K562 (cell line): ENCODE measurements around the gene GLYAT. TPM values are rescaled to one million over a fixed set of nuclear protein-coding genes. Genes with fewer than 3 reads are reported as not detected.

Source experiments
- CBX2 ChIP-seq: fragments of 200-600 bp; sonication (generic); IDR thresholded peaks from one replicate; pipeline ENCODE4 v1.6.1; 2012; ENCODE audit warnings: mild to moderate bottlenecking, low read length, inconsistent platforms; ENCODE audit not compliant: insufficient read depth, poor library complexity, severe bottlenecking
- CREB1 ChIP-seq, 2 experiments: sonication (generic) in 1 of 2; formaldehyde crosslinking in 1 of 2; IDR thresholded peaks; 2 replicates each; pipeline versions ENCODE4 v1.6.1 to v1.8.0; 2012 to 2022; ENCODE audit warnings: inconsistent platforms in 1 of 2, mild to moderate bottlenecking in 1 of 2, missing genetic modification reagents in 1 of 2, moderate library complexity in 1 of 2
- JUNB ChIP-seq: fragments of 450-650 bp; formaldehyde crosslinking; conservative IDR thresholded peaks from 2 replicates; pipeline ENCODE4 v1.4.0; 2020; ENCODE audit warnings: mild to moderate bottlenecking
- LARP7 ChIP-seq: fragments of 450-650 bp; IDR thresholded peaks from 2 replicates; pipeline ENCODE4 v1.6.1; 2016
- MTA3 ChIP-seq: fragments of 450-650 bp; formaldehyde crosslinking; IDR thresholded peaks from 2 replicates; pipeline ENCODE4 v1.6.1; 2017; ENCODE audit warnings: mild to moderate bottlenecking, borderline replicate concordance
- NFXL1 ChIP-seq: fragments of 450-650 bp; formaldehyde crosslinking; IDR thresholded peaks from 2 replicates; pipeline ENCODE4 v1.4.0; 2021; ENCODE audit warnings: mild to moderate bottlenecking
- POLR2AphosphoS5 ChIP-seq: IDR thresholded peaks from 2 replicates; pipeline ENCODE4 v1.6.1; 2011; ENCODE audit warnings: mild to moderate bottlenecking, low read depth, low read length, moderate library complexity; ENCODE audit not compliant: control insufficient read depth, insufficient read depth
- SIRT6 ChIP-seq: IDR thresholded peaks from one replicate; pipeline ENCODE4 v1.6.1; 2012; ENCODE audit warnings: low read depth, mild to moderate bottlenecking, control low read depth, inconsistent platforms, low read length, moderate library complexity
- SREBF1 ChIP-seq: fragments of 150-350 bp; IDR thresholded peaks from 2 replicates; pipeline ENCODE4 v1.6.1; 2014; ENCODE audit warnings: antibody characterized with exemption, low read depth, low read length, borderline replicate concordance
- STAT5A ChIP-seq: IDR thresholded peaks from 2 replicates; pipeline ENCODE4 v1.6.1; 2012; ENCODE audit warnings: low read length, inconsistent platforms, borderline replicate concordance
- TAF7 ChIP-seq: fragments of 450-650 bp; IDR thresholded peaks from 2 replicates; pipeline ENCODE4 v1.6.1; 2016; ENCODE audit warnings: missing genetic modification characterization, missing compliant biosample characterization
- WHSC1 ChIP-seq: IDR thresholded peaks from one replicate; pipeline ENCODE4 v1.6.1; 2012; ENCODE audit warnings: low read length, control low read depth, inconsistent platforms
- ZC3H11A ChIP-seq: IDR thresholded peaks from 2 replicates; pipeline ENCODE4 v1.6.1; 2012; ENCODE audit warnings: low read depth, low read length, improper control_type of control experiment
- ZC3H4 ChIP-seq: sonication (generic); formaldehyde crosslinking; IDR thresholded peaks from 2 replicates; pipeline ENCODE4 v1.9.0; 2021; ENCODE audit warnings: missing genetic modification reagents, borderline replicate concordance
- ZNF197 ChIP-seq: fragments of 200-800 bp; sonication (Bioruptor generic); IDR thresholded peaks from 2 replicates; pipeline ENCODE4 v1.6.1; 2016; ENCODE audit warnings: low read depth, missing genetic modification characterization, missing compliant biosample characterization
- polyA plus RNA-seq, 8 experiments: library from polyadenylated mRNA; depleted of rRNA in 4 of 8; stranded (reverse) in 5 of 8; unstranded in 3 of 8; fragments of >200 nt; fragmentation: Nextera tagmentation in 2 of 8; fragmentation: Illumina TruSeq in 1 of 8; extraction: Ambion mirVana in 2 of 8; extraction: Trizol in 1 of 8; gene quantifications; 2 replicates each; pipeline versions ENCODE4 v1.2.1 to v1.2.3, GENCODE V29; 2011 to 2014; ENCODE audit warnings: inconsistent platforms in 1 of 8, missing spikeins in 1 of 8
- total RNA-seq, 7 experiments: library from RNA; depleted of rRNA in 6 of 7; stranded (reverse); fragments of >200 nt in 6 of 7; fragmentation: Illumina TruSeq in 2 of 7; extraction: Trizol in 2 of 7; gene quantifications; 2 replicates each; pipeline versions ENCODE4 v1.2.1 to v1.2.3, GENCODE V29; 2011 to 2021; ENCODE audit warnings: low replicate concordance in 1 of 7
- TF ChIP-seq, protein P1 (sequence below): sonication (generic); formaldehyde crosslinking; IDR thresholded peaks from 2 replicates; pipeline ENCODE4 v1.8.0; 2023; ENCODE audit warnings: mild to moderate bottlenecking, missing genetic modification reagents
- TF ChIP-seq, protein P2 (sequence below): sonication (generic); formaldehyde crosslinking; IDR thresholded peaks from 2 replicates; pipeline ENCODE4 v1.9.0; 2022; ENCODE audit warnings: mild to moderate bottlenecking, missing genetic modification reagents
- TF ChIP-seq, protein P3 (sequence below): sonication (generic); formaldehyde crosslinking; IDR thresholded peaks from 2 replicates; pipeline ENCODE4 v1.8.1; 2023; ENCODE audit warnings: missing genetic modification reagents, mild to moderate bottlenecking, borderline replicate concordance
- TF ChIP-seq, protein P4 (sequence below): IDR thresholded peaks from 2 replicates; pipeline ENCODE4 v1.6.1; 2014; ENCODE audit warnings: antibody characterized with exemption

GLYAT gene
- total and polyA plus RNA-seq, 9 of the 15 experiments (the other 6 are each of a cell fraction or from before 2014, with no cell fraction given), result not detected

DNA sequence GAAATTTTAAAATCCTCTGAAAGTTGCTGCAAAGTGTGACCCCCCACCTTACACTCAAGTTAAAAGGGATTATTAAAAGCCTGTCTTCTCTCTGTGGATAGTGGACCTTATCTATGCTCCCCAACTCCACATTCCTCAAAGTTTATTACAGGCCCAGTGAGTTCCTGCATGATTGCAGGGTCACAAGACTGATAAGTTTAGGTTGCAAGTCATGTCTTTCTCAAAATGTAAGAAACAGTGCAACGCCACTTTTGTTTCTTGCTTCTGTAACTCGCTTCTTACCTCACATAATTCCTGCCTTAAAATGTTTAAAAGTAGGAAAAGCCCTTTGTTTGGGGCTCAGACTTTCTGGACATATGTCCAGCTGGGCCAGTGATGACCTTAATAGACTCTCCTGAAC lies 38.4 kb upstream of the GLYAT start (continued):
- TF ChIP-seq, protein P1, sequence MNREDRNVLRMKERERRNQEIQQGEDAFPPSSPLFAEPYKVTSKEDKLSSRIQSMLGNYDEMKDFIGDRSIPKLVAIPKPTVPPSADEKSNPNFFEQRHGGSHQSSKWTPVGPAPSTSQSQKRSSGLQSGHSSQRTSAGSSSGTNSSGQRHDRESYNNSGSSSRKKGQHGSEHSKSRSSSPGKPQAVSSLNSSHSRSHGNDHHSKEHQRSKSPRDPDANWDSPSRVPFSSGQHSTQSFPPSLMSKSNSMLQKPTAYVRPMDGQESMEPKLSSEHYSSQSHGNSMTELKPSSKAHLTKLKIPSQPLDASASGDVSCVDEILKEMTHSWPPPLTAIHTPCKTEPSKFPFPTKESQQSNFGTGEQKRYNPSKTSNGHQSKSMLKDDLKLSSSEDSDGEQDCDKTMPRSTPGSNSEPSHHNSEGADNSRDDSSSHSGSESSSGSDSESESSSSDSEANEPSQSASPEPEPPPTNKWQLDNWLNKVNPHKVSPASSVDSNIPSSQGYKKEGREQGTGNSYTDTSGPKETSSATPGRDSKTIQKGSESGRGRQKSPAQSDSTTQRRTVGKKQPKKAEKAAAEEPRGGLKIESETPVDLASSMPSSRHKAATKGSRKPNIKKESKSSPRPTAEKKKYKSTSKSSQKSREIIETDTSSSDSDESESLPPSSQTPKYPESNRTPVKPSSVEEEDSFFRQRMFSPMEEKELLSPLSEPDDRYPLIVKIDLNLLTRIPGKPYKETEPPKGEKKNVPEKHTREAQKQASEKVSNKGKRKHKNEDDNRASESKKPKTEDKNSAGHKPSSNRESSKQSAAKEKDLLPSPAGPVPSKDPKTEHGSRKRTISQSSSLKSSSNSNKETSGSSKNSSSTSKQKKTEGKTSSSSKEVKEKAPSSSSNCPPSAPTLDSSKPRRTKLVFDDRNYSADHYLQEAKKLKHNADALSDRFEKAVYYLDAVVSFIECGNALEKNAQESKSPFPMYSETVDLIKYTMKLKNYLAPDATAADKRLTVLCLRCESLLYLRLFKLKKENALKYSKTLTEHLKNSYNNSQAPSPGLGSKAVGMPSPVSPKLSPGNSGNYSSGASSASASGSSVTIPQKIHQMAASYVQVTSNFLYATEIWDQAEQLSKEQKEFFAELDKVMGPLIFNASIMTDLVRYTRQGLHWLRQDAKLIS (CRISPR knock-in tag), result no peak
- TF ChIP-seq TAF7 (tag) (no peak), POLR2AphosphoS5 (peak; percentile 69), SIRT6 (no peak), CREB1 (IDR thresholded peaks at IDR 0.05) (0 out of 2 replicates have a peak, but pooled peaks have one; percentile 19), CREB1 (CRISPR knock-in tag; IDR thresholded peaks at IDR 0.05) (no peak), JUNB (CRISPR knock-in tag) (no peak), MTA3 (no peak), ZNF197 (CRISPR knock-in tag) (peak; percentile 45; the same call in 1 of the 2 replicates), WHSC1 (no peak), ZC3H11A (no peak), CBX2 (no peak), LARP7 (no peak), STAT5A (peak; percentile 53; the same call in 1 of the 2 replicates), NFXL1 (CRISPR knock-in tag) (no peak), SREBF1 (no peak), ZC3H4 (CRISPR knock-in tag) (no peak)
- TF ChIP-seq, protein P2, sequence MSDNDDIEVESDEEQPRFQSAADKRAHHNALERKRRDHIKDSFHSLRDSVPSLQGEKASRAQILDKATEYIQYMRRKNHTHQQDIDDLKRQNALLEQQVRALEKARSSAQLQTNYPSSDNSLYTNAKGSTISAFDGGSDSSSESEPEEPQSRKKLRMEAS, result no peak
- TF ChIP-seq, protein P3, sequence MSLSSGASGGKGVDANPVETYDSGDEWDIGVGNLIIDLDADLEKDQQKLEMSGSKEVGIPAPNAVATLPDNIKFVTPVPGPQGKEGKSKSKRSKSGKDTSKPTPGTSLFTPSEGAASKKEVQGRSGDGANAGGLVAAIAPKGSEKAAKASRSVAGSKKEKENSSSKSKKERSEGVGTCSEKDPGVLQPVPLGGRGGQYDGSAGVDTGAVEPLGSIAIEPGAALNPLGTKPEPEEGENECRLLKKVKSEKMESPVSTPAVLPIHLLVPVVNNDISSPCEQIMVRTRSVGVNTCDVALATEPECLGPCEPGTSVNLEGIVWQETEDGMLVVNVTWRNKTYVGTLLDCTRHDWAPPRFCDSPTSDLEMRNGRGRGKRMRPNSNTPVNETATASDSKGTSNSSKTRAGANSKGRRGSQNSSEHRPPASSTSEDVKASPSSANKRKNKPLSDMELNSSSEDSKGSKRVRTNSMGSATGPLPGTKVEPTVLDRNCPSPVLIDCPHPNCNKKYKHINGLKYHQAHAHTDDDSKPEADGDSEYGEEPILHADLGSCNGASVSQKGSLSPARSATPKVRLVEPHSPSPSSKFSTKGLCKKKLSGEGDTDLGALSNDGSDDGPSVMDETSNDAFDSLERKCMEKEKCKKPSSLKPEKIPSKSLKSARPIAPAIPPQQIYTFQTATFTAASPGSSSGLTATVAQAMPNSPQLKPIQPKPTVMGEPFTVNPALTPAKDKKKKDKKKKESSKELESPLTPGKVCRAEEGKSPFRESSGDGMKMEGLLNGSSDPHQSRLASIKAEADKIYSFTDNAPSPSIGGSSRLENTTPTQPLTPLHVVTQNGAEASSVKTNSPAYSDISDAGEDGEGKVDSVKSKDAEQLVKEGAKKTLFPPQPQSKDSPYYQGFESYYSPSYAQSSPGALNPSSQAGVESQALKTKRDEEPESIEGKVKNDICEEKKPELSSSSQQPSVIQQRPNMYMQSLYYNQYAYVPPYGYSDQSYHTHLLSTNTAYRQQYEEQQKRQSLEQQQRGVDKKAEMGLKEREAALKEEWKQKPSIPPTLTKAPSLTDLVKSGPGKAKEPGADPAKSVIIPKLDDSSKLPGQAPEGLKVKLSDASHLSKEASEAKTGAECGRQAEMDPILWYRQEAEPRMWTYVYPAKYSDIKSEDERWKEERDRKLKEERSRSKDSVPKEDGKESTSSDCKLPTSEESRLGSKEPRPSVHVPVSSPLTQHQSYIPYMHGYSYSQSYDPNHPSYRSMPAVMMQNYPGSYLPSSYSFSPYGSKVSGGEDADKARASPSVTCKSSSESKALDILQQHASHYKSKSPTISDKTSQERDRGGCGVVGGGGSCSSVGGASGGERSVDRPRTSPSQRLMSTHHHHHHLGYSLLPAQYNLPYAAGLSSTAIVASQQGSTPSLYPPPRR (CRISPR knock-in tag), result no peak
- TF ChIP-seq, protein P4, sequence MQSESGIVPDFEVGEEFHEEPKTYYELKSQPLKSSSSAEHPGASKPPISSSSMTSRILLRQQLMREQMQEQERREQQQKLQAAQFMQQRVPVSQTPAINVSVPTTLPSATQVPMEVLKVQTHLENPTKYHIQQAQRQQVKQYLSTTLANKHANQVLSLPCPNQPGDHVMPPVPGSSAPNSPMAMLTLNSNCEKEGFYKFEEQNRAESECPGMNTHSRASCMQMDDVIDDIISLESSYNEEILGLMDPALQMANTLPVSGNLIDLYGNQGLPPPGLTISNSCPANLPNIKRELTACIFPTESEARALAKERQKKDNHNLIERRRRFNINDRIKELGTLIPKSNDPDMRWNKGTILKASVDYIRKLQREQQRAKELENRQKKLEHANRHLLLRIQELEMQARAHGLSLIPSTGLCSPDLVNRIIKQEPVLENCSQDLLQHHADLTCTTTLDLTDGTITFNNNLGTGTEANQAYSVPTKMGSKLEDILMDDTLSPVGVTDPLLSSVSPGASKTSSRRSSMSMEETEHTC, result peak; percentile 95
